GM12872 (cell line): ENCODE results near the gene DAND5.

Source experiments
- TF ChIP-seq, protein P1 (sequence below): IDR thresholded peaks from 3 replicates; pipeline ENCODE4 v1.5.1; 2011; ENCODE audit warnings: low read depth, mild to moderate bottlenecking, low read length, moderate library complexity; ENCODE audit not compliant: insufficient read depth

Gene DAND5

GRCh38 chr19:13008926-13009787 lies 39.8 kb downstream of the DAND5 start:
- TF ChIP-seq, protein P1, sequence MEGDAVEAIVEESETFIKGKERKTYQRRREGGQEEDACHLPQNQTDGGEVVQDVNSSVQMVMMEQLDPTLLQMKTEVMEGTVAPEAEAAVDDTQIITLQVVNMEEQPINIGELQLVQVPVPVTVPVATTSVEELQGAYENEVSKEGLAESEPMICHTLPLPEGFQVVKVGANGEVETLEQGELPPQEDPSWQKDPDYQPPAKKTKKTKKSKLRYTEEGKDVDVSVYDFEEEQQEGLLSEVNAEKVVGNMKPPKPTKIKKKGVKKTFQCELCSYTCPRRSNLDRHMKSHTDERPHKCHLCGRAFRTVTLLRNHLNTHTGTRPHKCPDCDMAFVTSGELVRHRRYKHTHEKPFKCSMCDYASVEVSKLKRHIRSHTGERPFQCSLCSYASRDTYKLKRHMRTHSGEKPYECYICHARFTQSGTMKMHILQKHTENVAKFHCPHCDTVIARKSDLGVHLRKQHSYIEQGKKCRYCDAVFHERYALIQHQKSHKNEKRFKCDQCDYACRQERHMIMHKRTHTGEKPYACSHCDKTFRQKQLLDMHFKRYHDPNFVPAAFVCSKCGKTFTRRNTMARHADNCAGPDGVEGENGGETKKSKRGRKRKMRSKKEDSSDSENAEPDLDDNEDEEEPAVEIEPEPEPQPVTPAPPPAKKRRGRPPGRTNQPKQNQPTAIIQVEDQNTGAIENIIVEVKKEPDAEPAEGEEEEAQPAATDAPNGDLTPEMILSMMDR = no peak

DNA sequence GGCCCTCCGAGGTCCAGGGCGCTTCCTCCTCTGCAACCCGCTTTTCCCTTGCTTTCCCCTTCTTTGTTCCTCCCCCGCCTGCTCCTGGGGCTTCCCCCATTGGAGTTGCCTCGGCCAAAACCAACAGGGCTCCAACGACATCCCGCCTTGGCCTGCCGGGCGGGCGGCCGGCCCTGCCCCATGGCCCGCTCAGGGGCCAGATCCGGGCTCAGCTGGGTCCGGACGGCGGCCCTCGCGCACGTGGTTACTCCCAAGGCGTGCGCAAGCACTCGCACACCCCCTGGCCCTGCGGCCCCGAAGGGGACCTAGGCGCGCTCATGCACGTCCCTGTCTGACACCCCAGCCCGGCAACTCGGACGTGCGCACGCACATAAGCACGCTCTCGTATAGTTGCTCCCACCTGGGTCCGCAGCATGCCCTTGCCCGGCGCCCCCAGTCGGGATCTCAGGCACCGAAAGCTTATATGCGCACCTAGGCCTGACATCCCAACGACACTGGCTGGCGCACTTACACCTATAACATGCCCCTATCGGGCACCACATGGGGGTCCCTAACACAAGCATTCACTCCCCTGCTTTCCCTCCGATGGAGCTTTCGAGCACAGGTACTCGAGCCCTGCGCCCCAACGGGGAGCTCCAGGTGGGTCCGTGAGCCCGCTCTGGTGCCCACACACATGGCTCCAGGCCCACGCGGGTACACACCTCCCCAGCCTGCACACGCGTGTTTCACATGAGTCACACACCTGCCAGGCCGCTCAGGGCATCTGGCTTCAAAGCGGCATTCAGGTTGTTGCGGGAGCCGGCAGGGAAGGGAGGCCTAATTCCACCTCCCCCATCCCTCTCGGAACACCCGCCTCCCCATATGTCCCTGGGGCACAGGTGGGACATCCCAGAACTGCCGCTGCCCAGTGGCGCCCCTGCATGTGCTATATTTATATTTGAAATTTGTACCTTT lies 40.9 kb downstream of the DAND5 start:
- TF ChIP-seq, protein P1 = no peak

- TF ChIP-seq, protein P1 = no peak
These were observed 41.7 kb downstream of the DAND5 start for GRCh38 chr19:13010992-13011652.

DNA sequence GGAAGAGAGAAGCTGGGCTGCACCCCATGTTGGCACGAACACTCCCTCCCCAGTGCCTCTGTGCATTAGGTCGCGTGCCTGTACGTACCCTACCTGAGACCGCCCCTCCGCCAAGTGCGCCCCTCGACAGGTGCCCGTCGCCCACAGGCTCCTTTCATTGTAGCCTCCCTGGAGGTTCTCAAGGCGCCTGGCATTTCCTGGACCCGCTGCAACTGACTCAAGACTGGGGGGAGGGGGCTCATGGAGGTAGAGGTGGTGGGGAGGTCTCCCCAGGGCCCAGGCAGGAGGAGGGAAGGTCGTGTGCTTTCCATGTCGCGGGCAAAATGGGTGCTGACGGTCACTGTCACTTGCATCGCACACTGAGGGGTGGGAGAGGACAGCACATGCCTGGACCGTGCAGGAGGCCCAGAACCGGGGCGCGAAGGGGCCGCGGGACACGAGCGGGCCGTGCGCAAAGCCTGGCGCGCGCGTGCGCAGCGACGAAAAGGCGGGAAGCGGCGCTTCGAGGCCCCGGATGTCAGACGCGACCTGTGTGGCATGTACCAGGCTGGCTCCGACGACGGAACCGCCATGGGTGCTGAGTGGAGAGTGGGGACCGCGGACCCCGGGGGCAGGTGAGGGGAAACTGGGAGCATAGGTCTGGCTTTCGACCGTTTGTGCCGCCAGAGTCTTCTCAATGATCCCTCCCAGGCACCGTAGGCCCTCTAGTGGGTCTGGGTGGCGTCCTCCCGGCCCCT lies 42.4 kb downstream of the DAND5 start:
- TF ChIP-seq, protein P1 = no peak

- TF ChIP-seq, protein P1 = no peak
These were observed 43.0 kb downstream of the DAND5 start for GRCh38 chr19:13012390-13012689.

- TF ChIP-seq, protein P1 = no peak
These were observed 43.6 kb downstream of the DAND5 start for GRCh38 chr19:13012690-13013608.
